Activated CD4-positive, alpha-beta T cell treated with anti-CD3 and anti-CD28 coated beads for 36 hours (primary cell): ENCODE results near the gene VAV2. TPM values are rescaled to one million over a fixed set of nuclear protein-coding genes. Genes with fewer than 3 reads are reported as not detected.

Experiments
- ATAC-seq: fragments of 200-7000 bp; cut with Tn5 transposase; one replicate; pipeline ENCODE4 v1.10.0; 2021; ENCODE audit warnings: mild to moderate bottlenecking, moderate library complexity
- CTCF ChIA-PET: fragments of 350-600 bp; sonication (Branson Sonifier 250); formaldehyde crosslinking; loops from one replicate; lab custom pipeline; 2021; ENCODE audit warnings: antibody characterized with exemption; lab: Charles Lee
- POLR2A ChIA-PET: fragments of 350-600 bp; sonication (Branson Sonifier 250); formaldehyde crosslinking; loops from one replicate; lab custom pipeline; 2021; ENCODE audit warnings: antibody characterized with exemption, inconsistent platforms; lab: Charles Lee
- DNase-seq: peaks from one replicate; pipeline ENCODE4 v3.0.0-alpha.2; 2020
- H3K27ac Mint-ChIP-seq: one replicate; pipeline ENCODE4 v1.8.0; 2021; ENCODE audit warnings: mixed read lengths
- H3K27me3 Mint-ChIP-seq: one replicate; pipeline ENCODE4 v1.8.0; 2021; ENCODE audit warnings: mixed read lengths
- H3K36me3 Mint-ChIP-seq: one replicate; pipeline ENCODE4 v1.8.0; 2021; ENCODE audit warnings: low read depth, mixed read lengths
- H3K4me1 Mint-ChIP-seq: one replicate; pipeline ENCODE4 v1.8.0; 2021; ENCODE audit warnings: mixed read lengths
- H3K4me3 Mint-ChIP-seq: one replicate; pipeline ENCODE4 v1.8.0; 2021; ENCODE audit warnings: mild to moderate bottlenecking, moderate library complexity, mixed read lengths
- H3K9me3 Mint-ChIP-seq: one replicate; pipeline ENCODE4 v1.8.0; 2021; ENCODE audit warnings: low read depth, mixed read lengths
- intact Hi-C, 2 experiments: fragments of 100-400 bp; cut with DNase I in 1 of 2; cut with micrococcal nuclease in 1 of 2; formaldehyde crosslinking; loops; one replicate each; pipeline versions ENCODE4 v1.14.2 to v1.15.1; 2022 to 2024; cut with DNase I, micrococcal nuclease
- total RNA-seq, 2 experiments: library from RNA; stranded (reverse); gene quantifications; one replicate each; pipeline ENCODE4 v1.2.3, GENCODE V29; 2021

Gene VAV2
- total RNA-seq, 2 experiments from 2014 or later: 5.1 to 6.5 TPM

- Mint-ChIP-seq H3K9me3 (no peaks in the 10 kb centered on the region), H3K27ac (no peak overlapping the region), H3K36me3 (no peaks in the 10 kb centered on the region), H3K27me3 (no peaks in the 10 kb centered on the region), H3K4me1 (no peaks in the 10 kb centered on the region), H3K4me3 (no peak overlapping the region)
- CTCF ChIA-PET: no interaction called here
- intact Hi-C loops: no loop called here
- no peak for ATAC-seq
- no peak for DNase-seq
- POLR2A ChIA-PET: no interaction called here
Observed at GRCh38 chr9:133807037-133807436, 185.1 kb downstream of the VAV2 start.

GRCh38 chr9:133806623-133807010, 185.5 kb downstream of the VAV2 start:
- Mint-ChIP-seq H3K4me1 (no peaks in the 10 kb centered on the region), H3K27me3 (no peaks in the 10 kb centered on the region), H3K4me3 (no peak overlapping the region), H3K36me3 (no peaks in the 10 kb centered on the region), H3K9me3 (no peaks in the 10 kb centered on the region), H3K27ac (no peak overlapping the region)
- ChIA-PET CTCF (no interaction called here), POLR2A (no interaction called here)
- ATAC-seq: no peak
- intact Hi-C loops: no loop called here
- DNase-seq: no peak

DNA sequence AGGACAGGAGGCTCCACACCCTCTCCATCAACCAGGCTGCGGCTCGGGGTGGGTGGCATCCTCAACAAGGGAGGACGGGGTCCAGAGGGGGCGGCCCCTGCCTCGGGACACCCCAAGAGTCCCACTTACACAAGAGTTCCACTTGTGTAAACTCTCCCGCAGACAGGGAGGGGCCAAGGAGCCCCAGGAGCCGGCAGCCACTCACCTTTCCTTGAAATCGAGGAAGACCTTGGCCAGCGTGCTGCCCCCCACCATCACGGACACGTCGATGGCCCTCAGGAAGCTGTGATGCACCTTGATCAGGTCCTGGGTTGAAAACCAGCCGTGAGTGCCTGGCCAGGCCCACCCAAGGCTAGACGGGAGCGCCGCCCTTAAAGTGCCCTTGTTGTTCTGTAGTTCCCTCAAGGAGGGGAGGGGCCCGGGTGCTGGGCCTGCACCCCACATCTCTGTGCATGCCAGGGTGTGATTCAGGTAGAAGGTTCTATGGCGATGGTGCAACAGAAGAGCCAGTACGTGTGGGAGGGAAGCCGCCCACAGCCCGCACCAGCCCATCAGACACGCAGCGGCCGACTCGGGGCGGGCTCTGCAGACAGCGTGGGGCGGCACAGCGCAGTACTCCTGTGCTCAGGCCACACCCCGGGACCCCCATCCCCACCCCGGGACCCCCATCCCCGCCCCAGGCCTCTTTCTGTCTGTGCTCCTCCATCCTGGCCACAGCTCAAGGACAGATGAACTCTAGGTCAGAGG, 186.1 kb downstream of the VAV2 start:
- ChIA-PET POLR2A (no interaction called here), CTCF (no interaction called here)
- intact Hi-C loops: no loop called here
- Mint-ChIP-seq H3K4me3 (no peak overlapping the region), H3K9me3 (no peaks in the 10 kb centered on the region), H3K27ac (no peak overlapping the region), H3K4me1 (no peaks in the 10 kb centered on the region), H3K27me3 (no peaks in the 10 kb centered on the region), H3K36me3 (no peaks in the 10 kb centered on the region)
- DNase-seq (no peak), ATAC-seq (no peak)

- no peak for ATAC-seq
- no peak overlapping the region for H3K4me3 Mint-ChIP-seq
- no peak overlapping the region for H3K27ac Mint-ChIP-seq
- no peaks in the 10 kb centered on the region for H3K4me1 Mint-ChIP-seq
- no peaks in the 10 kb centered on the region for H3K9me3 Mint-ChIP-seq
- H3K36me3 Mint-ChIP-seq: no peaks in the 10 kb centered on the region
- no peak for DNase-seq
- CTCF ChIA-PET: interaction anchor here (1.1 kb wide), 1 partner anchor 12 kb away, joined by 3 read pairs; no protein-coding TSS in a partner anchor
- POLR2A ChIA-PET: no interaction called here
- intact Hi-C loops: no loop called here
- H3K27me3 Mint-ChIP-seq: no peaks in the 10 kb centered on the region
Observed at GRCh38 chr9:133804199-133804598, 187.9 kb downstream of the VAV2 start.

DNA sequence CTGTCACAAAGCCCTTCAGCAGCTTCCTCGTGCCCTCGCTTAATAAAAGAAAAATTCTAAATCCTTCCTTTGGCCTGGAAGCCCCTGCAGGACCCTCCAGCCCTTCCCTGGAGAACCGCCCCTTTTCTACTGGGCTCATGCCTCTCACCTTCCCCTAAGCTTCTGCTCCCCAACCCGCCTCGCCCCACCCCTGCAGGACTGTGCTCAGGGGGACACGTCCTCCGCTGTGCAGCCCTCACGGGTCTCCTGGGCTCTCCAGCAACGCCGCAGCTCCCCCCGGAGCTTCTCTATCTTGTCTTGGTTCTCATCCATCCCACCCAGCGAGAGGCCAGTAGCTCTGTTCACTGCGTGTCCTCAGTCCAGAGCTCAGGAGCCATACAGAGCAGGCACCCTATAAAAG, 188.4 kb downstream of the VAV2 start:
- Mint-ChIP-seq H3K36me3 (no peaks in the 10 kb centered on the region), H3K27me3 (no peaks in the 10 kb centered on the region), H3K9me3 (no peaks in the 10 kb centered on the region), H3K27ac (no peak overlapping the region), H3K4me3 (no peak overlapping the region), H3K4me1 (no peaks in the 10 kb centered on the region)
- ATAC-seq: no peak
- POLR2A ChIA-PET: no interaction called here
- DNase-seq: no peak
- intact Hi-C loops: no loop called here
- CTCF ChIA-PET: interaction anchor here (1.1 kb wide), 1 partner anchor 11 kb away, joined by 3 read pairs; no protein-coding TSS in a partner anchor

DNA sequence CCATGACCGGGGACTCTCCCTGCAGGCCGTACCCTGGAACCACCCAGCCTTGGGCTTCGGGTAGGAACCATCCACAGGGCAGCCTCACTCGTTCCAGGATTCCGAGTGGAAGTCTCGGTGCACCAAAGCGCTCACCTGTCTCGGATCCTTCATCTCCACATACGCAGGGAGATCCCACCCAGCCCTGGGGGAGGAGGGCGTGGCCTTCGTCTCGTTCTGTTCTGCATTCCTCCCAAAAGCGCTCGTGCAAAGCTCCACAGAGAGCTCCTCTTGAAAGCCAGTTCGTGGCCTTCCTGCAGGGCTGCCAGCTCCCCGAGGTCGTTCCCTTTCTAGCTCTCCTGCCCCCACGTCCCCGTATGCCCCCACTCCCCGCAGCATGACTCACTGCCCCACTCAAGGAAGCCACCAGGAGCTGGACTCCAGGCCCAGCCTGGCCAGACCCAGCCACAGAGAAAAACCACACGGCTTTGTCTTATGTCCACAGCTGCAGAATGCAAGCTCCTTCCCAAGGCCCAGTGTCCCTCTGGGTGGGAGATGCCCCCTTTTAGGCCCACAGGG, 189.0 kb downstream of the VAV2 start:
- Mint-ChIP-seq H3K4me1 (no peaks in the 10 kb centered on the region), H3K36me3 (no peaks in the 10 kb centered on the region), H3K9me3 (no peaks in the 10 kb centered on the region), H3K4me3 (no peak overlapping the region), H3K27ac (no peak overlapping the region), H3K27me3 (no peaks in the 10 kb centered on the region)
- ATAC-seq (no peak), DNase-seq (no peak)
- CTCF ChIA-PET: interaction anchor here (1.1 kb wide), 1 partner anchor 11 kb away, joined by 3 read pairs; no protein-coding TSS in a partner anchor
- intact Hi-C loops: no loop called here
- POLR2A ChIA-PET: no interaction called here

GRCh38 chr9:133801739-133802138, 190.4 kb downstream of the VAV2 start:
- Mint-ChIP-seq H3K27ac (no peak overlapping the region), H3K9me3 (no peaks in the 10 kb centered on the region), H3K27me3 (no peaks in the 10 kb centered on the region), H3K36me3 (no peaks in the 10 kb centered on the region), H3K4me1 (no peaks in the 10 kb centered on the region), H3K4me3 (no peak overlapping the region)
- no peak for ATAC-seq
- DNase-seq: no peak
- CTCF ChIA-PET: interaction anchor here (0.8 kb wide), 1 partner anchor 19 kb away, joined by 3 read pairs; no protein-coding TSS in a partner anchor
- intact Hi-C loops: no loop called here
- POLR2A ChIA-PET: no interaction called here

GRCh38 chr9:133800266-133800665, 191.9 kb downstream of the VAV2 start:
- Mint-ChIP-seq H3K27me3 (no peaks in the 10 kb centered on the region), H3K27ac (no peak overlapping the region), H3K4me1 (no peaks in the 10 kb centered on the region), H3K36me3 (no peaks in the 10 kb centered on the region), H3K9me3 (no peaks in the 10 kb centered on the region), H3K4me3 (no peak overlapping the region)
- CTCF ChIA-PET: interaction anchor here (0.6 kb wide), 1 partner anchor 18 kb away, joined by 3 read pairs; no protein-coding TSS in a partner anchor
- POLR2A ChIA-PET: interaction anchor here (0.5 kb wide), 1 partner anchor 449 kb away, joined by 3 read pairs; no protein-coding TSS in a partner anchor
- no peak for ATAC-seq
- DNase-seq: no peak
- intact Hi-C loops: no loop called here

DNA sequence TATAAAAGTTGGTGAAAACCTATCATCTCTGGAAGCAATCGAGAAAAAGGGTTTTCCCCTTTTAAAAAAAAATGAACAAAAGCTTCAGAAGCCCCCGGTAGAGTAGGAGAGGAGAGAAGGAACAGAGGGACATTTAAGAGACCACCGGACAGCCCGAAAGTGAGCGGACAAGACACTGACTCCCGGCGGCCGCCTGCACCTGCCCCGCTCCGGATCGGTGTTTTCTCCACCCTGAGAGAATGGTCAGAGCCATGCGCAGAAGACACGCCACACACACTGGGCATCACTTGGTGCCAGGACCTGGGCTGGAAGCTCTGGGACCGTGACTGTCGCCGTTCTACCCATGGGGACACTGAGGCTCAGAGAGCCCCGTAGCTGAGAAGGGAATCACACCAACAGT, 192.4 kb downstream of the VAV2 start:
- POLR2A ChIA-PET: no interaction called here
- no peak overlapping the region for H3K27ac Mint-ChIP-seq
- no peak overlapping the region for H3K4me3 Mint-ChIP-seq
- H3K9me3 Mint-ChIP-seq: no peaks in the 10 kb centered on the region
- CTCF ChIA-PET: no interaction called here
- DNase-seq: no peak
- ATAC-seq: no peak
- no peaks in the 10 kb centered on the region for H3K36me3 Mint-ChIP-seq
- H3K4me1 Mint-ChIP-seq: no peaks in the 10 kb centered on the region
- no peaks in the 10 kb centered on the region for H3K27me3 Mint-ChIP-seq
- intact Hi-C loops: no loop called here

DNA sequence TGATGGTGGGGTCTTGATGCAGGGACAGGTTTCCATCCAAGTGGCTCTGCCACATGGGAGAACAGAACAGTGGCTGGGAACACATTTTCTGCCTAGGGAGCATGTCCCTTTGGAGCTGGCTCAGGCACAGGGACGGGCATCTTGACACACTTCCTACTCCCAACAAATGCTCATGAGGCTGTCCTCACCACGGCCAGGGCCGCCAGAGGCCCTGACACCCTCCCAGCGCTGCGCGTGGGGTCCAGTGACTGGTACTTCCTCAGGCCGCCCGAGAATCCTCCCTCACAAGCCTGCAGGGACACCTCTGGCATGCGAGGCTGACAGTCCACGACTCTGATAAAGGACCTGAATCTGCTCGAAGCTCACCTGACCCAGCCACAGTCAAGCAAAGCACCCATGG, 193.0 kb downstream of the VAV2 start:
- no peak overlapping the region for H3K27ac Mint-ChIP-seq
- no peak overlapping the region for H3K4me3 Mint-ChIP-seq
- CTCF ChIA-PET: no interaction called here
- no peaks in the 10 kb centered on the region for H3K9me3 Mint-ChIP-seq
- POLR2A ChIA-PET: no interaction called here
- H3K36me3 Mint-ChIP-seq: no peaks in the 10 kb centered on the region
- intact Hi-C loops: no loop called here
- ATAC-seq (no peak), DNase-seq (no peak)
- H3K27me3 Mint-ChIP-seq: no peaks in the 10 kb centered on the region
- no peaks in the 10 kb centered on the region for H3K4me1 Mint-ChIP-seq

DNA sequence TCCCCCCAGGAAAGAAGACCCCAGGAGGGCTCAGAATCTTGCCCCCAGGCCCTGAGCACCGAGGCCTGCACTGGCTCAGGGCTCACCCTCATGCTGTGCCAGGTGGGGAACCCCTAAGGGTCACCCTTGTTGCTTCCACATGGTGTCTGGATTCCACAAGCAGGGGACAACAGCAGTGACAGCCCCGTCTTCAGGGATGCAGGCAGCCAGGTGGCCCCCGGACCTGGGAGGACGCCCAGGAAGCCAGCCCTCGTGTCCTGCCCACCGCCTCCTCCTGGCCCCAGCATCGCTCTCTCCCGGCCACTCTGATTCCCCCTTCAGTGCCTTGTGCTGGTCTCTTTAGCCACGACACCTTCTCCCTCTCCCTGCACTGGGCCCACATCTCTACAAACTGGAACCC, 194.0 kb downstream of the VAV2 start:
- Mint-ChIP-seq H3K36me3 (no peaks in the 10 kb centered on the region), H3K27me3 (no peaks in the 10 kb centered on the region), H3K4me3 (no peak overlapping the region), H3K9me3 (no peaks in the 10 kb centered on the region), H3K27ac (no peak overlapping the region), H3K4me1 (no peaks in the 10 kb centered on the region)
- ChIA-PET CTCF (interaction anchor here (6.4 kb wide), 1 partner anchor 196 kb away, joined by 29 read pairs; no protein-coding TSS in a partner anchor), POLR2A (no interaction called here)
- DNase-seq (no peak), ATAC-seq (no peak)
- intact Hi-C loops: no loop called here
